Caco-2 (cell line): Measurements from ENCODE around the gene TTC24. TPM values are rescaled to one million over a fixed set of nuclear protein-coding genes. Genes with fewer than 3 reads are reported as not detected.
A peak's percentile ranks its signal among the peaks of the same experiment; 100 is the strongest.

Experiments used
- BruUV-seq: library from RNA; stranded (reverse); fragments of 400-500 nt; replicated peaks from 2 replicates; lab custom pipeline; 2021; lab: Mats Ljungman, UMichigan
- CTCF ChIA-PET: fragments of 300-600 bp; sonication (Branson Sonifier 250); formaldehyde crosslinking; loops from one replicate; lab custom pipeline; 2022; ENCODE audit warnings: antibody characterized with exemption; lab: Charles Lee
- POLR2A ChIA-PET: fragments of 300-600 bp; sonication (Branson Sonifier 250); formaldehyde crosslinking; loops from one replicate; lab custom pipeline; 2022; ENCODE audit warnings: antibody characterized with exemption; lab: Charles Lee
- DNase-seq, 2 experiments: peaks; one replicate each; pipeline versions ENCODE4 v3.0.0 to v3.0.0-alpha.2; 2020 to 2022
- H3K27me3 ChIP-seq: replicated peaks from 2 replicates; pipeline ENCODE4 v1.6.0; 2011; ENCODE audit warnings: low read length; ENCODE audit not compliant: control insufficient read depth, insufficient read depth
- H3K36me3 ChIP-seq: 2 replicates; pipeline ENCODE4 v1.5.1; 2011; ENCODE audit warnings: low read length; ENCODE audit not compliant: control insufficient read depth, insufficient read depth
- H3K4me1 ChIP-seq: fragments of 250-450 bp; sonication (Bioruptor Pico); 2 replicates; pipeline ENCODE4 v1.5.1; 2020; ENCODE audit warnings: mild to moderate bottlenecking
- H3K4me3 ChIP-seq: 2 replicates; pipeline ENCODE4 v1.5.1; 2011; ENCODE audit warnings: low read depth, mild to moderate bottlenecking, control low read depth, low read length
- H3K9me3 ChIP-seq: fragments of 250-450 bp; sonication (Bioruptor Pico); 2 replicates; pipeline ENCODE4 v1.5.1; 2020; ENCODE audit warnings: mild to moderate bottlenecking, moderate library complexity
- H3K27ac Mint-ChIP-seq: one replicate; pipeline ENCODE4 v1.8.0; 2022; ENCODE audit warnings: mixed read lengths; ENCODE audit not compliant: unreplicated experiment
- H3K27me3 Mint-ChIP-seq: one replicate; pipeline ENCODE4 v1.8.0; 2022; ENCODE audit warnings: mixed read lengths; ENCODE audit not compliant: insufficient read depth, unreplicated experiment
- H3K36me3 Mint-ChIP-seq: one replicate; pipeline ENCODE4 v1.8.0; 2022; ENCODE audit warnings: mild to moderate bottlenecking, mixed read lengths; ENCODE audit not compliant: insufficient read depth, unreplicated experiment
- H3K4me1 Mint-ChIP-seq: one replicate; pipeline ENCODE4 v1.8.0; 2022; ENCODE audit warnings: low read depth, mixed read lengths; ENCODE audit not compliant: unreplicated experiment
- H3K4me3 Mint-ChIP-seq: one replicate; pipeline ENCODE4 v1.8.0; 2022; ENCODE audit warnings: mild to moderate bottlenecking, moderate library complexity, mixed read lengths; ENCODE audit not compliant: unreplicated experiment
- H3K9me3 Mint-ChIP-seq: one replicate; pipeline ENCODE4 v1.8.0; 2022; ENCODE audit warnings: mixed read lengths; ENCODE audit not compliant: unreplicated experiment
- CTCF ChIP-seq, 2 experiments: fragments of 200-600 bp in 1 of 2; IDR thresholded peaks; 1 replicate in 1 of 2; 2 replicates in 1 of 2; pipeline versions ENCODE4 v1.5.1 to v1.8.0; 2011 to 2022; ENCODE audit warnings: antibody characterized with exemption in 1 of 2, control low read depth in 1 of 2, inconsistent platforms in 1 of 2, low read depth in 1 of 2, low read length in 1 of 2, mild to moderate bottlenecking in 1 of 2, moderate library complexity in 1 of 2; ENCODE audit not compliant: insufficient read depth in 1 of 2, severe bottlenecking in 1 of 2, unreplicated experiment in 1 of 2
- intact Hi-C: fragments of 100-400 bp; cut with micrococcal nuclease; formaldehyde crosslinking; loops from one replicate; pipeline ENCODE4 v1.10.0; 2022; ENCODE audit not compliant: unreplicated experiment
- total RNA-seq: library from RNA; stranded (reverse); gene quantifications from 2 replicates; pipeline ENCODE4 v1.2.3, GENCODE V29; 2022

Gene TTC24
- total RNA-seq, 1 experiment from 2014 or later, result not detected

GRCh38 chr1:156591432-156592157 lies 12.1 kb downstream of the TTC24 start, which contains the start of gene NAXE:
TSS of gene NAXE (plus strand) at chr1:156591776. CDS start at chr1:156591805, 29 bp downstream.
- CTCF ChIA-PET, result interaction anchor here (0.8 to 1.4 kb wide), 7 partner anchors 10 to 146 kb away, joined by 3 to 6 read pairs (median 3); partner anchors contain the start of gene GPATCH4
- peak within 1 kb of the TSS; percentile 65 for H3K4me3 Mint-ChIP-seq
- peaks cover 24% of the 10 kb centered on the region for H3K36me3 Mint-ChIP-seq
- Histone ChIP-seq H3K36me3 (peaks cover 3% of the 10 kb centered on the region; the same call in 1 of the 2 replicates), H3K9me3 (no peaks in the 10 kb centered on the region), H3K4me3 (peak within 1 kb of the TSS; percentile 69), H3K4me1 (peaks cover 8% of the 10 kb centered on the region; the same call in 1 of the 2 replicates), H3K27me3 (no peaks in the 10 kb centered on the region)
- H3K4me1 Mint-ChIP-seq, result peaks cover 16% of the 10 kb centered on the region
- intact Hi-C loops, result loop anchor here (1.0 kb wide), 1 partner anchor 10 kb away; the partner anchor contains the start of gene GPATCH4
- no TSS peak for BruUV-seq
- DNase-seq, result peak; percentile 70 to 84
- no peaks in the 10 kb centered on the region for H3K27me3 Mint-ChIP-seq
- H3K9me3 Mint-ChIP-seq, result no peaks in the 10 kb centered on the region
- POLR2A ChIA-PET, result interaction anchor here (0.5 to 1.9 kb wide), 11 partner anchors 9 to 178 kb away, joined by 3 to 8 read pairs (median 4); partner anchors contain the start of genes ISG20L2, MEF2D and METTL25B
- no peak for TF ChIP-seq CTCF (IDR thresholded peaks at IDR 0.05; ENCODE audit: insufficient read depth in 1 of 2, low read depth in 1 of 2, low read length in 1 of 2, severe bottlenecking in 1 of 2, unreplicated experiment in 1 of 2)
- H3K27ac Mint-ChIP-seq, result peak within 1 kb of the TSS; percentile 54

- ChIA-PET POLR2A (interaction anchor here (0.5 to 1.9 kb wide), 7 partner anchors 8 to 179 kb away, joined by 3 to 8 read pairs (median 4); partner anchors contain the start of gene MEF2D), CTCF (interaction anchor here (0.8 to 1.3 kb wide), 5 partner anchors 9 to 146 kb away, joined by 3 to 6 read pairs (median 3); partner anchors contain the start of gene GPATCH4)
- peaks cover 8% of the 10 kb centered on the region; the same call in 1 of the 2 replicates for H3K4me1 ChIP-seq
- H3K27me3 Mint-ChIP-seq, result no peaks in the 10 kb centered on the region
- DNase-seq, result no peak
- H3K9me3 Mint-ChIP-seq, result no peaks in the 10 kb centered on the region
- no peak for TF ChIP-seq CTCF (IDR thresholded peaks at IDR 0.05; ENCODE audit: insufficient read depth in 1 of 2, low read depth in 1 of 2, low read length in 1 of 2, severe bottlenecking in 1 of 2, unreplicated experiment in 1 of 2)
- peak overlapping the region; percentile 40 for H3K27ac Mint-ChIP-seq
- H3K36me3 Mint-ChIP-seq, result peaks cover 28% of the 10 kb centered on the region
- intact Hi-C loops, result no loop called here
- H3K4me3 Mint-ChIP-seq, result peak overlapping the region; percentile 65
- no peaks in the 10 kb centered on the region for H3K27me3 ChIP-seq
- peak overlapping the region; percentile 69 for H3K4me3 ChIP-seq
- H3K9me3 ChIP-seq, result no peaks in the 10 kb centered on the region
- peaks cover 16% of the 10 kb centered on the region for H3K4me1 Mint-ChIP-seq
- TSS peak; percentile 42 for BruUV-seq
- peaks cover 4% of the 10 kb centered on the region; the same call in 1 of the 2 replicates for H3K36me3 ChIP-seq
These were observed 12.8 kb downstream of the TTC24 start for GRCh38 chr1:156592158-156592909.
